Lower leg skin (tissue), 4 donors: Measurements from ENCODE around the gene KCTD7. TPM values are rescaled to one million over a fixed set of nuclear protein-coding genes. Genes with fewer than 3 reads are reported as not detected.
"Not testable (repeated sequence)": the region's sequence is repeated elsewhere in the genome, so short reads cannot be mapped to it uniquely, and the experiment has no call there.

Experiments used
- DNase-seq, 2 donors: peaks; one replicate each; pipeline ENCODE4 v3.0.0-alpha.2; 2019; ENCODE audit warnings: low spot score in 2 of 2
- H3K4me3 ChIP-seq: fragments of 200-600 bp; sonication (generic); 2 replicates; pipeline ENCODE4 v1.5.1; 2017; ENCODE audit warnings: mild to moderate bottlenecking, low read depth; ENCODE audit not compliant: poor library complexity, severe bottlenecking
- POLR2A ChIP-seq, 2 donors: fragments of 450-650 bp; IDR thresholded peaks; one replicate each; pipeline ENCODE4 v1.6.1; 2016 to 2017; ENCODE audit warnings: antibody characterized with exemption in 2 of 2, mild to moderate bottlenecking in 1 of 2, moderate library complexity in 1 of 2
- WGBS, 2 donors: methylation state at CpG; one replicate each; pipeline ENCODE4 v1.1.5; 2018; 5-methylcytosine and 5-hydroxymethylcytosine counted together
- intact Hi-C: fragments of 100-400 bp; cut with DNase I; formaldehyde crosslinking; loops from one replicate; pipeline ENCODE4 v1.15.0; 2023; ENCODE audit warnings: low total_unique reads
- total RNA-seq, 4 donors: library from RNA; depleted of rRNA; stranded (reverse); fragments of >200 nt; gene quantifications; one replicate each; pipeline ENCODE4 v1.1.0, GENCODE V29; 2016
- TF ChIP-seq, protein P1 (sequence below), 3 donors: fragments of 450-650 bp; IDR thresholded peaks; one replicate each; pipeline ENCODE4 v1.5.1; 2016; ENCODE audit warnings: antibody characterized with exemption in 3 of 3, mild to moderate bottlenecking in 3 of 3, moderate library complexity in 2 of 3

KCTD7 gene
- total RNA-seq, 4 donors from 2014 or later = 5.1 to 8.2 (median 6.1) TPM

DNA sequence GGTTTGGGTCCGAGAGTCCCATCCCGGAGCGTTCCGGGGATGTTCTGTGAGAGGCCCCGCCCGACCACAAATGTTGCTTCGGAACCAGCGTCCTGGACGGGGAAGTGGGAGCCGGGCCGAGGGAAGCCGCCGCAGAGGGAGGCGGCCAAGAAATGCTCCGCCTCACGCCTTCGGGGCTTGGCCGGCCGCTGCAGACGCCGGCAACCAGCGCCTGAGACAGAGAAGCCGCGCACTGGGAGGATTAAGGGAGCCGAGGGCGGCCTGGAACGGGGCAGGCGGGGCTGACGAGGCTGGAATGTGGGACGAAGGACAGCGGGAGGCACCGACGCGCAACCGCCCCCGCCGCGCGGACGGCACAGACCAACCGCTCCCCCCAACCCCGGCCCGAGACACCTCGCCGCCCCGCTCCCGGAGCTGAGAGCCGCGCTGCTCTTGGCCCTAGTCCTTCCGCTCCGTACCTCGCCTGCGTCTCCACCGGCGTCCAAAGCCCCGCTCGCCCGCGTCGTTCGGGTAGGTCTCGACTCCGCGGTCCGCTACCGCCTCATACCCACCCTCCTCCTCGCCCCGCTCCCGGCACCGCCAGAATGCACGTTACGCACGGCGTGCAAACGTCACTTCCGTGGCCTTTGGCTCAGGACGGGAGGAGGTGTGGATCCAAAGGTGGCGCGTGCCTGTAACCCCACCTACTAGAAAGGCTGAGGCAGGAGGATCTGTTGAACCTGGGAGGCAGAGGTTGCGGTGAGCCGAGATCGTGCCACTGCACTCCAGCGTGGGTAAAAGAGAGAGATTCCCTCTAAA is 36.7 kb upstream of the KCTD7 start:
- intact Hi-C loops = no loop called here
- DNase-seq = peak; percentile 90 to 98
- peak overlapping the region; percentile 91 for H3K4me3 ChIP-seq
- TF ChIP-seq POLR2A (IDR thresholded peaks at IDR 0.05) = no peak
- TF ChIP-seq, protein P1, sequence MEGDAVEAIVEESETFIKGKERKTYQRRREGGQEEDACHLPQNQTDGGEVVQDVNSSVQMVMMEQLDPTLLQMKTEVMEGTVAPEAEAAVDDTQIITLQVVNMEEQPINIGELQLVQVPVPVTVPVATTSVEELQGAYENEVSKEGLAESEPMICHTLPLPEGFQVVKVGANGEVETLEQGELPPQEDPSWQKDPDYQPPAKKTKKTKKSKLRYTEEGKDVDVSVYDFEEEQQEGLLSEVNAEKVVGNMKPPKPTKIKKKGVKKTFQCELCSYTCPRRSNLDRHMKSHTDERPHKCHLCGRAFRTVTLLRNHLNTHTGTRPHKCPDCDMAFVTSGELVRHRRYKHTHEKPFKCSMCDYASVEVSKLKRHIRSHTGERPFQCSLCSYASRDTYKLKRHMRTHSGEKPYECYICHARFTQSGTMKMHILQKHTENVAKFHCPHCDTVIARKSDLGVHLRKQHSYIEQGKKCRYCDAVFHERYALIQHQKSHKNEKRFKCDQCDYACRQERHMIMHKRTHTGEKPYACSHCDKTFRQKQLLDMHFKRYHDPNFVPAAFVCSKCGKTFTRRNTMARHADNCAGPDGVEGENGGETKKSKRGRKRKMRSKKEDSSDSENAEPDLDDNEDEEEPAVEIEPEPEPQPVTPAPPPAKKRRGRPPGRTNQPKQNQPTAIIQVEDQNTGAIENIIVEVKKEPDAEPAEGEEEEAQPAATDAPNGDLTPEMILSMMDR (IDR thresholded peaks at IDR 0.05) = no peak
- 0% methylated on average over 56 to 65 of the region's 83 CpGs for WGBS, 2 donors

DNA sequence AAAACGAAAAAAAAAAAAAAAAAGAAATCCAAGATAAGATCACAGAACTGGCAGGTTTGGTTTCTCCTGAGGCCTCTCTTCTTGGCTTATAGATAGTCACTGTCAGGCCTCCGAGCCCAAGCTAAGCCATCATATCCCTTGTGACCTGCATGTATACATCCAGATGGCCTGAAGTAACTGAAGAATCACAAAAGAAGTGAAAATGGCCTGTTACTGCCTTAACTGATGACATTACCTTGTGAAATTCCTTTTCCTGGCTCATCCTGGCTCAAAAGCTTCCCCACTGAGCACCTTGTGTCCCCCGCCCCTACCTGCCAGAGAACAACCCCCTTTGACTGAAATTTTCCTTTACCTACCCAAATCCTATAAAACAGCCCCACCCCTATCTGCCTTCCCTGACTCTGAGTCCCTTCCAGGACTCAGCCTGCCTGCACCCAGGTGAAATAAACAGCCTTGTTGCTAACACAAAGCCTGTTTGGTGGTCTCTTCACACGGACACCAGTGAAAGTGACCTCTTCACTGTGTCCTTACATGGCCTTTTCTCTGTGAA is 36.0 kb upstream of the KCTD7 start:
- DNase-seq, intact Hi-C loops: not testable (repeated sequence)
- WGBS, 2 donors = 27 to 30% methylated on average over 4 of the region's 4 CpGs
- peak overlapping the region; percentile 91 for H3K4me3 ChIP-seq

DNA sequence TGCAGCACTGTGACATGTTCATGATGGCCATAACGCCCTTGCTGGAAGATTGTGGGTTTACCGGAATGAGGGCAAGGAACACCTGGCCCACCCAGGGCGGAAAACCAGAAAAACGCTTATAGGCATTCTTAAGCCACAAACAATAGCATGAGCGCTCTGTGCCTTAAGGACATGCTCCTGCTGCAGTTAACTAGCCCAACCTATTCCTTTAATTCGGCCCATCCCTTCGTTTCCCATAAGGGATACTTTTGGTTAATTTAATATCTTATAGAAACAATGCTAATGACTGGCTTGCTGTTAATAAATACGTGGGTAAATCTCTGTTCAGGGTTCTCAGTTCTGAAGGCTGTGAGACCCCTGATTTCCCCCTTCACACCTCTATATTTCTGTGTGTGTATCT is 34.6 kb upstream of the KCTD7 start:
- DNase-seq, H3K4me3 ChIP-seq, intact Hi-C loops: not testable (repeated sequence)
- 93 to 95% methylated on average over 8 of the region's 8 CpGs for WGBS, 2 donors

DNA sequence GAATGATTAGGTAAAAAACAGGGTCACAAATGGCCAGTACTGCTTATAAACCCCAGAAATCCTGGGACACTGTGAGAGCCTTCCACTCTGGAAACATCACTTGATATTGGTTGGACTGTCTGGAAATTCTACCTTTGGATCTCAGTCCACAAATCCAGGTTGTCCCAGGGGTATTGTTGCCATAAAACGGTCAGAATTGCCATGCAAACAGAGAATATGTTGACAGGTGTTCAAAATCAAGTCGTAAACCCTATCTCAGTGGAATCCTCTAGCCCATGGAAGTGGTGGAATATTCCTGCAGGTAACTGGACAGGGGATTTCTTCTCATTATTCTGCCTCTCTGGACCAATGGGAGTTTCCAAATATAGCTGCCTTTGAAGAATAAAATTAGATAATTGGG is 31.2 kb upstream of the KCTD7 start:
- DNase-seq = no peak
- intact Hi-C loops = no loop called here
- TF ChIP-seq, protein P1 (IDR thresholded peaks at IDR 0.05) = no peak
- no peak for TF ChIP-seq POLR2A (IDR thresholded peaks at IDR 0.05)
- WGBS, 2 donors = 54 to 63% methylated on average over 2 of the region's 2 CpGs
- H3K4me3 ChIP-seq = no peak overlapping the region

DNA sequence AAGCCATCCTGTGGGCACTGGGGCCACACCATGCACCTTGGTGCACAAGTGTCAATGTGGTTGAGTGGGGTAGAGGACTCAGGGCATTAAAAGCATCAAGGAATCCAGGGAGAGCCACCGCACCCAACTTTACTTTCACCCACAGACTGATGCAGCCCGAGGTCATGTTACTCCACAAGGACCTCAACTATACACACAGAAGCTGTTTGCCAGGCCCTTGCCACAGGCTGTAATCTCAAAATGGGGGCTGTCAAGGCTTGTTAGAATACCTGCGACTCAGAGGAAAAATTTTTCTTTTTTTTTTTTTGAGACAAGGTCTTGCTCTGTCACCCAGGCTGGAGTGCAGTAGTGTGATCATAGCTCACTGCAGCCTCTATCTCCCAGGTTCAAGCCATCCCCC is 26.5 kb upstream of the KCTD7 start:
- intact Hi-C loops = no loop called here
- no peak for DNase-seq
- 53 to 64% methylated on average over 3 of the region's 3 CpGs for WGBS, 2 donors
- H3K4me3 ChIP-seq = no peak overlapping the region
- TF ChIP-seq, protein P1 (IDR thresholded peaks at IDR 0.05) = no peak
- no peak for TF ChIP-seq POLR2A (IDR thresholded peaks at IDR 0.05)

DNA sequence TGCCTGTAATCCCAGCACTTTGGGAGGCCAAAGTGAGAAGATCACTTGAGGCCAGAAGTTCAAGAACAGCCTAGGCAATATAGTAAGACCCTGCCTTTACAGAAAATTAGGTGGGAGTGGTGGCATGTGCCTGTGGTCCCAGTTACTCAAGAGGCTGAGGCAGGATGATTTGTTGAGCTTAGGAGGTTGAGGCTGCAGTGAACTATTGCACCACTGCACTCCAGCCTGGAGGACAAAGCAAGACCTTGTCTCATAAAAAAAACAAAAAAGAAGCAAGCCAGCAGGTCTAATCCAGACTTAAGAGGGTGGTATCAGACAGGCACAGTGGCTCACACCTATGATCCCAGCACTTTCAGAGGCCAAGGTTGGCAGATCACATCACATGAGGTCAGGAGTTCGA is 24.5 kb upstream of the KCTD7 start:
- 90 to 94% methylated on average over 1 of the region's 1 CpG for WGBS, 2 donors
- TF ChIP-seq, protein P1 (IDR thresholded peaks at IDR 0.05) = no peak
- no peak for TF ChIP-seq POLR2A (IDR thresholded peaks at IDR 0.05)
- intact Hi-C loops = no loop called here
- no peak overlapping the region for H3K4me3 ChIP-seq
- DNase-seq = no peak

DNA sequence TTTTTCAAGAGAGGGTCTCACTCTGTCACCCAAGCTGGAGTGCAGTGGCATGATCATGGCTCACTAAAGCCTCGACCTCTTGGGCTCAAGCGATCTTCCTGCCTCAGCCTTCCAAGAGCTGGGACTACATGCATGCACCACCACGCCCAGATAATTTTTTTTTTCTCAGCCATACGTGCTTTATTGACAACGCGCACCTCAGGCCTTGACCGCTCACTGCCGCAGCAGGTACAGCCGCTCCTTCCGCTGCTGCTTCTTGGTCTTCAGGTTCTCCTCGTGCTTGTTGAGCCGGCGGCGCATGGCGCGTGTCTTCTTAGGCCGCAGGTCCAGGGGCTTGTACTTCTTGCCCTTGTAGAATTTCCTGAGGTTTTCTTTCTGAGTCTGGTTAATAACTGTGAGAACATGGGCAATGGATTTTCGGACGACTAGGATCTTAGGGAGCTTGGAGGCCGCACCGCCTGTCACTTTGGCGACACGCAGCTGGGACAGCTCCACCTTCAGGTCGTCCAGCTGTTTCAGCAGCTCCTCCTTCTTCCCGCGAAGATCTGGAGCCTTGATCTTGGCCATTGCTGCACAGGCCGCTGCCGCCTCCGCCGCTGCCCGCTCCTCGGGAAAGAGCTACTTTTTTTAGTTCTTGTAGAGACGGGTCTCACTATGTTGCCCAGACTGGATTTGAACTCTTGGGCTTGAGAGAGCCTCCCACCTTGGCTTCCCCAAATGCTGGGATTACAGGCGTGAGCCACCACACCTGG is 22.0 kb upstream of the KCTD7 start:
- H3K4me3 ChIP-seq, intact Hi-C loops, DNase-seq: not testable (repeated sequence)
- 94 to 95% methylated on average over 34 of the region's 34 CpGs for WGBS, 2 donors
